H1 (cell line): Measurements from ENCODE around the gene FAM47C. TPM values are rescaled to one million over a fixed set of nuclear protein-coding genes. Genes with fewer than 3 reads are reported as not detected.

Experiments
- CTCF ChIA-PET: fragments of 300-600 bp; sonication (Branson Sonifier 250); formaldehyde crosslinking; loops from one replicate; lab custom pipeline; 2021; ENCODE audit not compliant: partially characterized antibody; lab: Charles Lee
- POLR2A ChIA-PET: fragments of 300-600 bp; sonication (Branson Sonifier 250); formaldehyde crosslinking; loops from one replicate; lab custom pipeline; 2021; ENCODE audit warnings: inconsistent platforms; ENCODE audit not compliant: partially characterized antibody; lab: Charles Lee
- DNase-seq, 2 experiments: peaks; one replicate each; pipeline versions ENCODE4 v3.0.0 to v3.0.0-alpha.2; 2010 to 2022; ENCODE audit warnings: low spot score in 2 of 2, low read depth in 1 of 2, mixed read lengths in 1 of 2
- FAIRE-seq: peaks from 2 replicates; lab custom pipeline; 2011; peaks lifted over from hg19 to GRCh38; lab: Jason Lieb, UNC
- H2AFZ ChIP-seq: 2 replicates; pipeline ENCODE4 v1.8.1; 2012; ENCODE audit warnings: low read length, inconsistent platforms
- H2AK5ac ChIP-seq: 2 replicates; pipeline ENCODE4 v1.6.1; 2013; ENCODE audit warnings: low read depth, low read length
- H2BK120ac ChIP-seq: replicated peaks from 2 replicates; pipeline ENCODE3; 2013; ENCODE audit warnings: low read depth, low read length, inconsistent platforms
- H2BK12ac ChIP-seq: 2 replicates; pipeline ENCODE4 v1.6.1; 2013; ENCODE audit warnings: low read depth, low read length
- H2BK15ac ChIP-seq: 2 replicates; pipeline ENCODE4 v1.6.1; 2013; ENCODE audit warnings: low read length
- H2BK20ac ChIP-seq: 2 replicates; pipeline ENCODE4 v1.6.1; 2013; ENCODE audit warnings: low read length
- H2BK5ac ChIP-seq: 2 replicates; pipeline ENCODE4 v1.6.1; 2013; ENCODE audit warnings: low read depth, low read length
- H3K14ac ChIP-seq: 2 replicates; pipeline ENCODE4 v1.6.1; 2013; ENCODE audit warnings: inconsistent platforms; ENCODE audit not compliant: insufficient read length
- H3K18ac ChIP-seq: 2 replicates; pipeline ENCODE4 v1.6.1; 2013; ENCODE audit warnings: low read length; ENCODE audit errors: extremely low read depth
- H3K23ac ChIP-seq: 2 replicates; pipeline ENCODE4 v1.6.1; 2013; ENCODE audit warnings: inconsistent platforms; ENCODE audit not compliant: insufficient read length
- H3K23me2 ChIP-seq: 2 replicates; pipeline ENCODE4 v1.6.1; 2013; ENCODE audit warnings: low read depth, low read length
- H3K27ac ChIP-seq: 2 replicates; pipeline ENCODE4 v1.6.1; 2011; ENCODE audit warnings: low read depth, low read length, inconsistent platforms
- H3K27me3 ChIP-seq, 4 experiments: replicated peaks in 1 of 4; 1 replicate in 1 of 4; 2 replicates in 3 of 4; pipeline versions ENCODE4 v1.6.1 to v1.8.1; 2011 to 2013; ENCODE audit warnings: low read length in 3 of 4, mild to moderate bottlenecking in 3 of 4, inconsistent platforms in 2 of 4, mixed read lengths in 2 of 4, moderate library complexity in 1 of 4; ENCODE audit not compliant: control insufficient read depth in 3 of 4, insufficient read depth in 3 of 4; ENCODE audit errors: extremely low read depth in 1 of 4
- H3K36me3 ChIP-seq, 4 experiments: 2 replicates each; pipeline versions ENCODE4 v1.6.1 to v1.8.1; 2011 to 2013; ENCODE audit warnings: mild to moderate bottlenecking in 4 of 4, low read length in 3 of 4, moderate library complexity in 2 of 4, control low read depth in 1 of 4, inconsistent platforms in 1 of 4; ENCODE audit not compliant: insufficient read depth in 4 of 4, control insufficient read depth in 2 of 4
- H3K4ac ChIP-seq: replicated peaks from 2 replicates; pipeline ENCODE3; 2013; ENCODE audit warnings: low read length, low read depth, mixed read lengths, inconsistent platforms; ENCODE audit not compliant: insufficient read length
- H3K4me1 ChIP-seq, 4 experiments: replicated peaks in 1 of 4; 1 replicate in 1 of 4; 2 replicates in 3 of 4; pipeline versions ENCODE4 v1.6.1 to v1.8.1; 2011 to 2013; ENCODE audit warnings: low read length in 3 of 4, inconsistent platforms in 2 of 4, mixed read lengths in 1 of 4; ENCODE audit not compliant: insufficient read depth in 4 of 4, control insufficient read depth in 3 of 4
- H3K4me2 ChIP-seq, 2 experiments: 2 replicates each; pipeline versions ENCODE4 v1.6.1 to v1.8.1; 2011 to 2013; ENCODE audit warnings: low read depth in 2 of 2, low read length in 2 of 2, control low read depth in 1 of 2, inconsistent platforms in 1 of 2, mild to moderate bottlenecking in 1 of 2; ENCODE audit not compliant: insufficient read depth in 1 of 2
- H3K4me3 ChIP-seq, 4 experiments: fragments of 200-600, 300-600 bp in 1 of 4; sonication (generic), shearing (Covaris generic), sonication (Bioruptor Twin) in 1 of 4; 2 replicates each; pipeline versions ENCODE4 v1.5.1 to v1.8.1; 2011 to 2016; ENCODE audit warnings: low read length in 4 of 4, low read depth in 3 of 4, control low read depth in 2 of 4, inconsistent platforms in 2 of 4, mild to moderate bottlenecking in 2 of 4, mixed read lengths in 1 of 4, moderate library complexity in 1 of 4; ENCODE audit not compliant: insufficient read depth in 2 of 4; ENCODE audit errors: extremely low read depth in 1 of 4
- H3K56ac ChIP-seq: replicated peaks from 2 replicates; pipeline ENCODE3; 2013; ENCODE audit warnings: low read depth, mild to moderate bottlenecking, mixed read lengths, low read length, inconsistent platforms; ENCODE audit not compliant: insufficient read length
- H3K79me1 ChIP-seq: 2 replicates; pipeline ENCODE4 v1.6.1; 2013; ENCODE audit warnings: low read depth, low read length, control low read depth
- H3K79me2 ChIP-seq, 2 experiments: 2 replicates each; pipeline versions ENCODE4 v1.6.1 to v1.8.1; 2012 to 2013; ENCODE audit warnings: low read length in 2 of 2, mild to moderate bottlenecking in 2 of 2, inconsistent platforms in 1 of 2; ENCODE audit not compliant: insufficient read depth in 2 of 2, control insufficient read depth in 1 of 2
- H3K9ac ChIP-seq, 4 experiments: replicated peaks in 1 of 4; 1 replicate in 1 of 4; 2 replicates in 3 of 4; pipeline versions ENCODE4 v1.6.1 to v1.8.1; 2011 to 2013; ENCODE audit warnings: low read depth in 3 of 4, low read length in 3 of 4, control low read depth in 2 of 4, mild to moderate bottlenecking in 2 of 4, moderate library complexity in 2 of 4, inconsistent platforms in 1 of 4; ENCODE audit errors: extremely low read depth in 1 of 4
- H3K9me3 ChIP-seq, 2 experiments: 2 replicates each; pipeline versions ENCODE4 v1.6.1 to v1.8.1; 2012 to 2013; ENCODE audit warnings: mild to moderate bottlenecking in 2 of 2, moderate library complexity in 2 of 2, control low read depth in 1 of 2, inconsistent platforms in 1 of 2, low read depth in 1 of 2, low read length in 1 of 2, mixed read lengths in 1 of 2; ENCODE audit not compliant: insufficient read depth in 2 of 2
- H4K20me1 ChIP-seq, 2 experiments: replicated peaks in 1 of 2; 2 replicates each; pipeline versions ENCODE3 to v1.8.1; 2011 to 2013; ENCODE audit warnings: inconsistent platforms in 2 of 2, low read length in 2 of 2, mild to moderate bottlenecking in 1 of 2; ENCODE audit not compliant: insufficient read depth in 2 of 2, control insufficient read depth in 1 of 2
- H4K5ac ChIP-seq: 2 replicates; pipeline ENCODE4 v1.6.1; 2013; ENCODE audit warnings: low read length, low read depth, mixed read lengths, inconsistent platforms; ENCODE audit not compliant: insufficient read length
- H4K8ac ChIP-seq: 2 replicates; pipeline ENCODE4 v1.8.0; 2013; ENCODE audit warnings: mild to moderate bottlenecking, moderate library complexity, low read length, inconsistent platforms; ENCODE audit not compliant: insufficient read depth; ENCODE audit errors: extremely low read depth
- H4K91ac ChIP-seq: replicated peaks from 2 replicates; pipeline ENCODE3; 2013; ENCODE audit warnings: low read length, mixed read lengths, inconsistent platforms; ENCODE audit not compliant: insufficient read length
- CHD1 ChIP-seq: IDR thresholded peaks from 2 replicates; pipeline ENCODE4 v1.6.1; 2012; ENCODE audit warnings: low read depth, low read length, improper control_type of control experiment
- E2F6 ChIP-seq: IDR thresholded peaks from 2 replicates; pipeline ENCODE4 v1.6.1; 2012; ENCODE audit warnings: inconsistent platforms
- EGR1 ChIP-seq: IDR thresholded peaks from 2 replicates; pipeline ENCODE4 v1.6.1; 2011; ENCODE audit warnings: low read depth, low read length, borderline replicate concordance
- FOSL1 ChIP-seq: IDR thresholded peaks from 2 replicates; pipeline ENCODE4 v1.6.1; 2011; ENCODE audit warnings: mild to moderate bottlenecking, low read depth, low read length, moderate library complexity; ENCODE audit not compliant: insufficient read depth
- KDM1A ChIP-seq: fragments of 200-600, 300-600 bp; sonication (generic); IDR thresholded peaks from 2 replicates; pipeline ENCODE4 v1.7.1; 2016; ENCODE audit warnings: mild to moderate bottlenecking, low read length, borderline replicate concordance
- NANOG ChIP-seq: IDR thresholded peaks from 2 replicates; pipeline ENCODE4 v1.6.1; 2011; ENCODE audit warnings: low read length, low read depth, mild to moderate bottlenecking, inconsistent platforms; ENCODE audit not compliant: insufficient read depth, poor library complexity, severe bottlenecking
- SAP30 ChIP-seq: fragments of 300-600 bp; sonication (generic); IDR thresholded peaks from 2 replicates; pipeline ENCODE4 v1.7.1; 2012; ENCODE audit warnings: low read length, moderate library complexity, mild to moderate bottlenecking, inconsistent platforms; ENCODE audit not compliant: insufficient read depth, insufficient replicate concordance
- SP2 ChIP-seq: IDR thresholded peaks from 2 replicates; pipeline ENCODE4 v1.6.1; 2012; ENCODE audit warnings: mild to moderate bottlenecking, low read length, inconsistent platforms
- TAF1 ChIP-seq: IDR thresholded peaks from 2 replicates; pipeline ENCODE4 v1.6.1; 2011; ENCODE audit warnings: mild to moderate bottlenecking, low read depth, low read length
- TBP ChIP-seq: IDR thresholded peaks from 2 replicates; pipeline ENCODE4 v1.6.1; 2011; ENCODE audit warnings: low read depth, low read length, improper control_type of control experiment
- TEAD4 ChIP-seq: IDR thresholded peaks from 2 replicates; pipeline ENCODE4 v1.6.1; 2012; ENCODE audit warnings: low read depth, low read length, inconsistent platforms, mixed read lengths
- YY1 ChIP-seq: IDR thresholded peaks from 2 replicates; pipeline ENCODE4 v1.6.1; 2011; ENCODE audit warnings: low read depth, mild to moderate bottlenecking, low read length
- ZNF274 ChIP-seq: IDR thresholded peaks from 2 replicates; pipeline ENCODE4 v1.7.0; 2012; ENCODE audit warnings: low read length, borderline replicate concordance; ENCODE audit errors: extremely low read depth
- WGBS, 2 experiments: shearing (Covaris generic) in 1 of 2; methylation state at CpG; one replicate each; pipeline versions ENCODE4 v1.1.6 to v1.1.7; 2013 to 2015; ENCODE audit warnings: low lambda C conversion rate in 2 of 2, mixed read lengths in 2 of 2, inconsistent platforms in 1 of 2, low coverage in 1 of 2, missing lambda C conversion rate in 1 of 2; ENCODE audit not compliant: insufficient replicate concordance in 2 of 2, insufficient coverage in 1 of 2, insufficient read length in 1 of 2; ENCODE audit errors: extremely low coverage in 1 of 2, missing lambda C conversion rate in 1 of 2; 5-methylcytosine and 5-hydroxymethylcytosine counted together
- polyA plus RNA-seq, 7 experiments: library from polyadenylated mRNA; depleted of rRNA in 3 of 7; stranded (reverse) in 5 of 7; unstranded in 2 of 7; fragments of >200 nt in 5 of 7; fragments of 200-250 nt in 2 of 7; gene quantifications; 1 replicate in 5 of 7; 2 replicates in 1 of 7; 4 replicates in 1 of 7; pipeline versions ENCODE4 v1.2.1 to v1.2.3, GENCODE V29; 2011 to 2013; ENCODE audit warnings: missing spikeins in 2 of 7, mixed read lengths in 2 of 7
- total RNA-seq: library from RNA; stranded (reverse); fragmentation: NEBNext Ultra II Directional; extraction: Animal tissue kit (Norgen Biotek cat#: 25700); gene quantifications from 2 replicates; pipeline ENCODE4 v1.2.1, GENCODE V29; 2021
- TF ChIP-seq, protein P1 (sequence below): IDR thresholded peaks from 2 replicates; pipeline ENCODE4 v1.6.1; 2011; ENCODE audit warnings: low read depth, mild to moderate bottlenecking, low read length; ENCODE audit not compliant: insufficient read depth

Gene FAM47C
- total and polyA plus RNA-seq, 2 of the 8 experiments (the other 6 are each of a cell fraction or from before 2014, with no cell fraction given): not detected

DNA sequence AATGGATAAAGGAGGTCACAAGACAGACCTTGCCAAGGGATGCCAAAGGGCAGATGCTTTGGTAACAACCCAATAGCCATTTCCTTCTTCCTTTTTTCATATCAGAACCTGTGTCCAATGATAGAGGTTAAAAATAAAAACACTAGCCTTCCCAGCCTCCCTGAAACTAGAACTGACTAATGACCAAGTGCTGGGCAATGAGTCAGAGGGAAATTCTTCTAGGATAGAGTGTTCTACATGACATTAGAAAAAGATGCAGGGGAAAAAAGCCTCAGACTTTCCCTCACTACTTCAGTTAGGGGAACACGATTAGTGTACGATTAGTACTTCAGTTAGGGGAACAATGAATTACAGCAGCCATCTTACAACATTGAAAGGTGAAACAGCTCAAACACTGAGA, 29.3 kb upstream of the FAM47C start:
- Histone ChIP-seq H4K20me1 (no peaks in the 10 kb centered on the region), H3K56ac (no peak overlapping the region), H2BK120ac (no peak overlapping the region), H3K23ac (no peak overlapping the region), H2BK12ac (no peak overlapping the region), H3K36me3 (no peaks in the 10 kb centered on the region), H2BK20ac (no peak overlapping the region), H3K27me3 (no peaks in the 10 kb centered on the region), H3K23me2 (no peaks in the 10 kb centered on the region), H4K91ac (no peak overlapping the region), H2BK15ac (no peak overlapping the region), H3K4me1 (peaks cover 0 to 2% (median 0%) of the 10 kb centered on the region in 4 experiments; a peak in 1 of 7 replicates), H3K4ac (no peak overlapping the region), H3K4me2 (no peak overlapping the region), H3K4me3 (no peak overlapping the region), H3K9ac (no peak overlapping the region), H3K18ac (no peak overlapping the region), H2AFZ (no peak overlapping the region), H2BK5ac (no peak overlapping the region), H3K27ac (no peak overlapping the region), H3K79me1 (no peaks in the 10 kb centered on the region), H4K8ac (no peak overlapping the region), H4K5ac (no peak overlapping the region), H3K79me2 (no peaks in the 10 kb centered on the region), H2AK5ac (no peak overlapping the region), H3K9me3 (no peaks in the 10 kb centered on the region), H3K14ac (no peak overlapping the region)
- FAIRE-seq (peak; percentile 96), DNase-seq (no peak)
- WGBS, 2 experiments: 95% methylated on average over 2 of the region's 2 CpGs; no CpG with 5 or more reads in 1 of the 2 experiments
- ChIA-PET CTCF (no interaction called here), POLR2A (no interaction called here)
- TF ChIP-seq FOSL1 (no peak), NANOG (no peak), SAP30 (no peak), ZNF274 (no peak), TBP (no peak), YY1 (no peak), SP2 (no peak), E2F6 (no peak), EGR1 (no peak), TEAD4 (no peak), KDM1A (no peak), TAF1 (no peak), CHD1 (no peak)
- TF ChIP-seq, protein P1, sequence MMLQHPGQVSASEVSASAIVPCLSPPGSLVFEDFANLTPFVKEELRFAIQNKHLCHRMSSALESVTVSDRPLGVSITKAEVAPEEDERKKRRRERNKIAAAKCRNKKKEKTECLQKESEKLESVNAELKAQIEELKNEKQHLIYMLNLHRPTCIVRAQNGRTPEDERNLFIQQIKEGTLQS: no peak
